Thymus (tissue), 11 donors: ENCODE measurements around the gene CTSF. TPM values are rescaled to one million over a fixed set of nuclear protein-coding genes. Genes with fewer than 3 reads are reported as not detected.
"Not testable (repeated sequence)": the region's sequence is repeated elsewhere in the genome, so short reads cannot be mapped to it uniquely, and the experiment has no call there.

ENCODE experiments used
- DNase-seq, 9 donors: peaks; one replicate each; pipeline ENCODE4 v3.0.0-alpha.2; 2013; ENCODE audit warnings: low spot score in 9 of 9, low read depth in 6 of 9, missing footprints in 1 of 9
- H3K27ac ChIP-seq, 2 donors: one replicate each; pipeline ENCODE4 v1.5.1; 2013; ENCODE audit warnings: control low read depth in 1 of 2, low read depth in 1 of 2, low read length in 1 of 2, mild to moderate bottlenecking in 1 of 2, moderate library complexity in 1 of 2
- H3K27me3 ChIP-seq, 2 donors: one replicate each; pipeline ENCODE4 v1.5.1; 2013; ENCODE audit warnings: low read length in 1 of 2; ENCODE audit not compliant: control insufficient read depth in 2 of 2, insufficient read depth in 1 of 2
- H3K36me3 ChIP-seq, 2 donors: one replicate each; pipeline ENCODE4 v1.5.1; 2013; ENCODE audit warnings: low read length in 1 of 2, mild to moderate bottlenecking in 1 of 2, moderate library complexity in 1 of 2; ENCODE audit not compliant: control insufficient read depth in 2 of 2, insufficient read depth in 2 of 2
- H3K4me1 ChIP-seq, 2 donors: one replicate each; pipeline ENCODE4 v1.5.1; 2013; ENCODE audit warnings: low read length in 2 of 2; ENCODE audit not compliant: control insufficient read depth in 2 of 2, insufficient read depth in 2 of 2
- H3K4me3 ChIP-seq, 2 donors: one replicate each; pipeline ENCODE4 v1.5.1; 2013; ENCODE audit warnings: low read length in 2 of 2, control low read depth in 1 of 2, mild to moderate bottlenecking in 1 of 2
- H3K9me3 ChIP-seq, 2 donors: one replicate each; pipeline ENCODE4 v1.5.1; 2013; ENCODE audit warnings: low read length in 1 of 2, mild to moderate bottlenecking in 1 of 2; ENCODE audit not compliant: control insufficient read depth in 2 of 2, insufficient read depth in 1 of 2
- WGBS: extraction: QIAGEN DNeasy Blood & Tissue Kit; methylation state at CpG from one replicate; pipeline ENCODE4 v1.1.7; 2013; 5-methylcytosine and 5-hydroxymethylcytosine counted together
- polyA plus RNA-seq: library from polyadenylated mRNA; stranded (reverse); fragments of 200-250 nt; gene quantifications from one replicate; pipeline ENCODE4 v1.2.3, GENCODE V29; 2013
- total RNA-seq: library from RNA; stranded (reverse); fragments of 120-200 nt; gene quantifications from one replicate; pipeline ENCODE4 v1.2.4, GENCODE V29; 2013
- donor health status: healthy.

CTSF gene
- total and polyA plus RNA-seq, 2 donors, result 4.7 to 17.6 TPM

DNA sequence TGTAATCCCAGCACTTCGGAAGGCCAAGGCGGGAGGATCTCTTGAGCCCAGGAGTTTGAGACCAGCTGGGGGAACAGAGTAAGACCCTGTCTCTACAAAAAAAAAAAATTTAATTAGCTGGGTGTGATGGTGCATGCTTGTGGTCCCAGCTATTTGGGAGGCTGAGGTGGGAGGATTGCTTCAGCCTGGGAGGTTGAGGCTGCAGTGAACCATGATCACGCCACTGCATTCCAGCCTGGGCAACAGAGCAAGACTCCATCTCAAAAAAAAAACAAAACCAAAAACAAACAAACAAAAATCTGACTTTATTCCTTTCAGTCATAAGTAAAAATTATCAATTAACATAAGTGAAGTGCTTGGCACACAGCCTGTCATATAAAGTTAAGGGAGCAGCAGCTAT lies 38.2 kb upstream of the CTSF start:
- H3K9me3 ChIP-seq, H3K4me1 ChIP-seq, DNase-seq, H3K27me3 ChIP-seq, H3K4me3 ChIP-seq, H3K27ac ChIP-seq: not testable (repeated sequence)
- peaks cover 43% of the 10 kb centered on the region in 2 donors for H3K36me3 ChIP-seq
- 98% methylated on average over 3 of the region's 3 CpGs for WGBS

GRCh38 chr11:66604155-66604554 lies 35.7 kb upstream of the CTSF start:
- Histone ChIP-seq H3K27me3 (no peaks in the 10 kb centered on the region), H3K9me3 (no peaks in the 10 kb centered on the region), H3K36me3 (peaks cover 60 to 63% of the 10 kb centered on the region in 2 donors), H3K4me3 (no peak overlapping the region), H3K4me1 (no peaks in the 10 kb centered on the region), H3K27ac (no peak overlapping the region)
- 82% methylated on average over 5 of the region's 5 CpGs for WGBS
- DNase-seq, result no peak

GRCh38 chr11:66603072-66603471 lies 34.7 kb upstream of the CTSF start:
- H3K27ac ChIP-seq, result no peak overlapping the region
- no peaks in the 10 kb centered on the region for H3K9me3 ChIP-seq
- no peak for DNase-seq
- no peaks in the 10 kb centered on the region for H3K4me1 ChIP-seq
- WGBS, result 98% methylated on average over 6 of the region's 6 CpGs
- H3K36me3 ChIP-seq, result peaks cover 64 to 65% of the 10 kb centered on the region in 2 donors
- H3K27me3 ChIP-seq, result no peaks in the 10 kb centered on the region
- H3K4me3 ChIP-seq, result no peak overlapping the region

- peaks cover under 1 to 4% of the 10 kb centered on the region in 2 donors for H3K4me1 ChIP-seq
- peaks cover 0 to 2% of the 10 kb centered on the region in 2 donors for H3K9me3 ChIP-seq
- H3K4me3 ChIP-seq, result no peak overlapping the region
- WGBS, result 85% methylated on average over 4 of the region's 4 CpGs
- DNase-seq, result no peak
- H3K27me3 ChIP-seq, result no peaks in the 10 kb centered on the region
- no peak overlapping the region for H3K27ac ChIP-seq
- peaks cover 52% of the 10 kb centered on the region in 2 donors for H3K36me3 ChIP-seq
These were observed 32.3 kb upstream of the CTSF start for GRCh38 chr11:66600631-66601233.

DNA sequence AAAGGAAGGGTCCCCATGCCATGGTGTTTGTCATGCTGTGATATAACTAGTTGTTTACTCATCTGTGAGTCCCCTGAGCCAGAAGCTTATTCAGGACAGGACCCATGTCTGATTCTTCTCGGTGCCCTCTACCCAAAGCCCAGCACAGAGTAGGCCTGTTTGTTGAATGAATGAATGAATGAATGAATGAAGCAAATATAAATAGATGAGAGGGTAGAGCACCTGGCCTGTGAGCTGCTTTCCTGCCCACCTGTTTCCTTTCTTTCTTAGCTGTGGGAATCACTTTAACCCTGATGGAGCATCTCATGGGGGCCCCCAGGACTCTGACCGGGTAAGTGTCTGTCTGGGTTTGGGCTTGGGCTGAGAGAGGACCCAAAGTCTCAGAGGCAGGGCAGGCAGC lies 31.8 kb upstream of the CTSF start:
- 88% methylated on average over 2 of the region's 2 CpGs for WGBS
- H3K9me3 ChIP-seq, result peaks cover 0 to 2% of the 10 kb centered on the region in 2 donors
- no peaks in the 10 kb centered on the region for H3K27me3 ChIP-seq
- no peak for DNase-seq
- H3K4me1 ChIP-seq, result peaks cover 6 to 9% of the 10 kb centered on the region in 2 donors
- H3K4me3 ChIP-seq, result no peak overlapping the region
- no peak overlapping the region for H3K27ac ChIP-seq
- H3K36me3 ChIP-seq, result peaks cover 47% of the 10 kb centered on the region in 2 donors

- no peak overlapping the region for H3K27ac ChIP-seq
- no peak for DNase-seq
- no peaks in the 10 kb centered on the region for H3K27me3 ChIP-seq
- H3K4me1 ChIP-seq, result peaks cover 11 to 19% of the 10 kb centered on the region in 2 donors
- peaks cover 0 to 2% of the 10 kb centered on the region in 2 donors for H3K9me3 ChIP-seq
- no peak overlapping the region for H3K4me3 ChIP-seq
- H3K36me3 ChIP-seq, result peaks cover 36 to 37% of the 10 kb centered on the region in 2 donors
- WGBS, result 96% methylated on average over 6 of the region's 6 CpGs
These were observed 30.6 kb upstream of the CTSF start for GRCh38 chr11:66598993-66599392.

DNA sequence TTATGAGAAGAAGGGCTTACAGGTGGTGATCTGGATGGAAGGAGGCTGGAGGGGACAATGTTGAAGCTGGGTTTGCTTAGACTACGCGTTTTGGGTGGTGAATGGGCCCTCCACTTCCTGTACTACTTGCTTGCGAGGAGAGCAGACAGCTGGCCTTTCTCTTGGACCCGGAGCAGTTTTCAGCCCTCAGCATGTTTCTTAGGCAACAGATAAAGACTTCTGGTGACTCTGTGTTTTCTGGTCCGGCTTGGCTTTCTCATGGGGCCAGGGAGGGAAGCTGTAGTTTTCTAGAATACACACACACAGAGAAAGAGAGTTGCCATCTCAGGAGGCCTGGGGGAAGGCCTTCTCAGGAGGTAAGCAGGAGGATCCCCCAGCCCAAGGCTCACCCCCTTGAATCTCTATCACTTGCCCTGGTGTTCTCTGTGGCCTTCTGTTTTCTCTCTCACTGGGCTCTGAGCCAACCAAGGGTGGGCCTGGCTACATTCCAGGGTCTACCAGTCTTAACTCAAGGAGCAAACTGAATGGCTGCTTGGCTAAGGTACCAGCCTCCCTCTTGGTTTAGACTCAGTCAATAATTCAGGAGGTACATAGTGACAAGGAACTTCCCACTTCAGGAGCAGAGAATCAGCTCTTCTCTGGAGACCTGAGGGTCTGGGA lies 27.0 kb upstream of the CTSF start:
- H3K27me3 ChIP-seq, result peaks cover 0 to 3% of the 10 kb centered on the region in 2 donors
- 47% methylated on average over 5 of the region's 5 CpGs for WGBS
- H3K36me3 ChIP-seq, result peaks cover 15 to 18% of the 10 kb centered on the region in 2 donors
- peak overlapping the region; percentile 1 to 16 for H3K4me3 ChIP-seq
- H3K4me1 ChIP-seq, result peaks cover 17 to 38% of the 10 kb centered on the region in 2 donors
- H3K9me3 ChIP-seq, result peaks cover 0 to 2% of the 10 kb centered on the region in 2 donors
- H3K27ac ChIP-seq, result peak overlapping the region; percentile 73 to 80
- DNase-seq, result peak in 1 of 9 donors; percentile 28

DNA sequence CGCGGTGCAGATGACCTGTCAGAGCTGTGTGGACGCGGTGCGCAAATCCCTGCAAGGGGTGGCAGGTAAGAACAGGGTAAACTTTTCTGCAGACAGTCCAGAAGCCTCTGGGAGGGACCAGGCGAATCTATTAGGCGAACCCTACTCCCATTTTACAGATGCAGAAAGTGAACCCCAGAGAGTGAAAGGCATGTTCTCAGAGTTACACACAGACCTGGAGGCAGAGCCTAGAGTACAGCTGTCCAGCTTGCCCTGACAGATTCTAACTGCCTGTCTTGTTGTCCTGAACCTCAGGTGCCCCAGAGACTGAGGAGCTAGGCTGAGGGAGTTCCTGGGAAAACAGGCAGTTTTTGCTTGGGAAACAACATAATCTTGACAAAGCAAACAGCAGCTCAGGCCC lies 25.2 kb upstream of the CTSF start:
- Histone ChIP-seq H3K4me1 (peaks cover 17 to 38% of the 10 kb centered on the region in 2 donors), H3K4me3 (peak overlapping the region; percentile 70 to 76), H3K9me3 (peaks cover 0 to 2% of the 10 kb centered on the region in 2 donors), H3K27ac (no peak overlapping the region), H3K27me3 (peaks cover 0 to 3% of the 10 kb centered on the region in 2 donors), H3K36me3 (peaks cover 0 to 2% of the 10 kb centered on the region in 2 donors)
- DNase-seq, result no peak
- WGBS, result 74% methylated on average over 7 of the region's 7 CpGs

DNA sequence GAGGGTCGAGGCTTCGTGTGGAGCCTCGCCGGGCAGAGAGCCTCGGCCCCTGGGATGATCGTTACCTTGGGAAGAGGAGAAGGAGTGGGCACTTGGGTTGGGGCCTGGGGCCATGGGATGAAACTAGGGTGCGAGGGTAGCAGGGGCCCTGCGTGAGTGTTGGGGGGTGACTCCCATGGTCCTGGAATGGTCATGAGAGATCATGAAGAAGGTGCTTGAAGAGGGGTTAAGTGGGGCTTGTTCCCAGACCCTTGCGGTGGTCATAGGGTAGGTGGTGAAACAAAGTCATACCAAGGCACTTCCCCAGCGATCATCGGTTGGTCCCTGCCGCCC lies 24.9 kb upstream of the CTSF start:
- Histone ChIP-seq H3K36me3 (peaks cover 0 to 2% of the 10 kb centered on the region in 2 donors), H3K9me3 (peaks cover 0 to 2% of the 10 kb centered on the region in 2 donors), H3K27ac (peak overlapping the region; percentile 59 to 79), H3K27me3 (peaks cover 0 to 3% of the 10 kb centered on the region in 2 donors), H3K4me1 (peaks cover 17 to 38% of the 10 kb centered on the region in 2 donors), H3K4me3 (peak overlapping the region; percentile 70 to 76)
- DNase-seq, result no peak
- 8% methylated on average over 12 of the region's 12 CpGs for WGBS
